Right atrium auricular region (tissue), 2 donors: ENCODE data around the gene FLT4. TPM values are rescaled to one million over a fixed set of nuclear protein-coding genes. Genes with fewer than 3 reads are reported as not detected.

Source experiments
- DNase-seq: peaks from one replicate; pipeline ENCODE4 v3.0.0-alpha.2; 2019; ENCODE audit warnings: low spot score
- H3K27ac ChIP-seq, 2 donors: fragments of 200-600 bp; sonication (generic); 1 replicate in 1 of 2; 2 replicates in 1 of 2; pipeline ENCODE4 v1.5.1; 2016 to 2019
- H3K27me3 ChIP-seq, 2 donors: fragments of 200-600 bp; sonication (generic); one replicate each; pipeline versions ENCODE4 v1.5.1 to v1.6.0; 2017 to 2019
- H3K36me3 ChIP-seq: fragments of 200-600 bp; sonication (generic); one replicate; pipeline ENCODE4 v1.5.1; 2016
- H3K4me1 ChIP-seq, 2 donors: fragments of 200-600 bp; sonication (generic); one replicate each; pipeline versions ENCODE4 v1.5.1 to v1.6.0; 2017 to 2019
- H3K4me3 ChIP-seq, 2 donors: fragments of 200-600 bp; sonication (generic); 1 replicate in 1 of 2; 2 replicates in 1 of 2; pipeline ENCODE4 v1.5.1; 2017 to 2019; ENCODE audit warnings: mild to moderate bottlenecking in 1 of 2, moderate library complexity in 1 of 2
- H3K9me3 ChIP-seq, 2 donors: fragments of 200-600 bp; sonication (generic); one replicate each; pipeline ENCODE4 v1.5.1; 2019
- total RNA-seq, 2 donors: library from RNA; depleted of rRNA; stranded (reverse); fragments of >200 nt; gene quantifications; one replicate each; pipeline ENCODE4 v1.1.0, GENCODE V29; 2016
- TF ChIP-seq, protein P1 (sequence below), 2 donors: fragments of 200-600 bp; sonication (generic); IDR thresholded peaks; one replicate each; pipeline ENCODE4 v1.5.1; 2019; ENCODE audit warnings: antibody characterized with exemption in 2 of 2

Gene FLT4
- total RNA-seq, 2 donors from 2014 or later, result 2.0 to 4.2 TPM

DNA sequence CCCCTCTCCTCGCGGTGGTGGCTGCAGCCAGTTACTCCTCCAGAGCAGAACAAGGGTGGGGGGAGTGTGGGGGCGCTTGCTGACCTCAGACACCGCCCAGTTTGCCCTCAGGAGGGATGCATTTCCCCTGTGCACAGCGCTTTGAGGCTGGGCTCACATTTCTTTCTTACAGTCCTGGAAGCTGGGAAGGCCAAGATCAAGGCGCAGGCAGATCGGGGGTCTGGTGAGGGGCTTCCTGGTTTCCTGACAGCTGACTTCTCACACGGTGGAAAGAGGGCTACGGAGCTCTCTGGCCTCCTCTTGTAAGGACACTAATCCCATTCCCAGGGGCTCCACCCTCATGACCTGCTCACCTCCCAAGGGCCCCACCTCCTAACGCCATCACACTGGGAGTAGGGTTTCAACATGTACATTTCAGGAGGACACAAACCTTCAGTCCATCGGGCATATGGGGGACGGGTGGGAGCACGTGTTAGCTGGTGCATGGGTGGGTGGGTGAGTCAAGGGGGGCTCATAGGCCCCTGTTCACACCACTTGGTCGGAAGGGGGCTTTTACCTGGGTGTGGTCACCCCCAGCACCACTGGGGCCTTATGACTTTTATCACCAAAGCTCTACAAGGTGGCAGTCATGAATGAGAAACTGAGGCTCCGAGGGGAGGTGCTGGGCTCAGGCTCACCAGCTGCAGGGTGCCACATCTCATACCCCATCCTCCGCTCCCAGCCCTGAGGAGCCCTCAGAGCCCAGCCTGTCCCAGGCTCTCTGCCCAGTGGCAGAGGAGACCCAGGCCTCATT, 50.4 kb downstream of the FLT4 start:
- no peaks in the 10 kb centered on the region for H3K27me3 ChIP-seq
- TF ChIP-seq, protein P1, sequence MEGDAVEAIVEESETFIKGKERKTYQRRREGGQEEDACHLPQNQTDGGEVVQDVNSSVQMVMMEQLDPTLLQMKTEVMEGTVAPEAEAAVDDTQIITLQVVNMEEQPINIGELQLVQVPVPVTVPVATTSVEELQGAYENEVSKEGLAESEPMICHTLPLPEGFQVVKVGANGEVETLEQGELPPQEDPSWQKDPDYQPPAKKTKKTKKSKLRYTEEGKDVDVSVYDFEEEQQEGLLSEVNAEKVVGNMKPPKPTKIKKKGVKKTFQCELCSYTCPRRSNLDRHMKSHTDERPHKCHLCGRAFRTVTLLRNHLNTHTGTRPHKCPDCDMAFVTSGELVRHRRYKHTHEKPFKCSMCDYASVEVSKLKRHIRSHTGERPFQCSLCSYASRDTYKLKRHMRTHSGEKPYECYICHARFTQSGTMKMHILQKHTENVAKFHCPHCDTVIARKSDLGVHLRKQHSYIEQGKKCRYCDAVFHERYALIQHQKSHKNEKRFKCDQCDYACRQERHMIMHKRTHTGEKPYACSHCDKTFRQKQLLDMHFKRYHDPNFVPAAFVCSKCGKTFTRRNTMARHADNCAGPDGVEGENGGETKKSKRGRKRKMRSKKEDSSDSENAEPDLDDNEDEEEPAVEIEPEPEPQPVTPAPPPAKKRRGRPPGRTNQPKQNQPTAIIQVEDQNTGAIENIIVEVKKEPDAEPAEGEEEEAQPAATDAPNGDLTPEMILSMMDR (IDR thresholded peaks at IDR 0.05), result no peak
- no peak overlapping the region for H3K4me3 ChIP-seq
- H3K27ac ChIP-seq, result no peak overlapping the region
- no peaks in the 10 kb centered on the region for H3K9me3 ChIP-seq
- no peak for DNase-seq
- H3K36me3 ChIP-seq, result no peaks in the 10 kb centered on the region
- no peaks in the 10 kb centered on the region for H3K4me1 ChIP-seq

GRCh38 chr5:180598316-180598701, 51.1 kb downstream of the FLT4 start:
- H3K9me3 ChIP-seq, result no peaks in the 10 kb centered on the region
- H3K27ac ChIP-seq, result no peak overlapping the region
- no peak overlapping the region for H3K4me3 ChIP-seq
- no peaks in the 10 kb centered on the region for H3K27me3 ChIP-seq
- no peaks in the 10 kb centered on the region for H3K36me3 ChIP-seq
- H3K4me1 ChIP-seq, result no peaks in the 10 kb centered on the region
- TF ChIP-seq, protein P1 (IDR thresholded peaks at IDR 0.05), result no peak
- no peak for DNase-seq

DNA sequence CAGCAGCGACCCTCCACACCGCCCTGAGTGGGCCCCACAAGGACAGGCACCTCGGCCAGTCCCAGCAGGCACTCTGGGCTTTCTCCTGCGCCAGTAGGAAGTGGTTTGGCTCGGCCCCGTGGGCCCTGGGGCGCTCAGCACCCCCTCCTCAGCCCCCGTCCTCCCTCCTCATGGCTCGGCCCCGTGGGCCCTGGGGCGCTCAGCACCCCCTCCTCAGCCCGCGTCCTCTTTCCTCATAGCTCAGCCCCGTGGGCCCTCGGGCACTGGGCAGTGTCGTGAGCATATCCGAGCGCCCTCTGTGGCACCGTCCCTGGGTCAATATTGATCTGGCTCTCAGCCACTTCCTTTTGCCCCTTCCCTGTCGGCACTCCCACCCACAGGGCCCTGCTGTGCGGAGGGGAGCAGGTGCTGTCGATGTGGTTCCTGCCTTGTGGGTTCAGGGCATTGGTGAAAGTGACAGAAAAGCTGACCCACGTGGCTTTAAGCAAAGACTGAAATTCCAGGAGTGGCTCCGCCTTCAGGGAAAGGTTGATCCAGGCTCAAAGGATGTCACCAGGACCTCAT, 52.6 kb downstream of the FLT4 start:
- Histone ChIP-seq H3K4me3 (no peak overlapping the region), H3K4me1 (peaks cover 0 to under 1% of the 10 kb centered on the region in 2 donors), H3K9me3 (no peaks in the 10 kb centered on the region), H3K36me3 (no peaks in the 10 kb centered on the region), H3K27me3 (no peaks in the 10 kb centered on the region), H3K27ac (no peak overlapping the region)
- no peak for DNase-seq
- TF ChIP-seq, protein P1 (IDR thresholded peaks at IDR 0.05), result no peak

- Histone ChIP-seq H3K27ac (no peak overlapping the region), H3K4me1 (peaks cover 0 to 6% of the 10 kb centered on the region in 2 donors), H3K27me3 (peaks cover 0 to 3% of the 10 kb centered on the region in 2 donors), H3K9me3 (no peaks in the 10 kb centered on the region), H3K4me3 (no peak overlapping the region), H3K36me3 (no peaks in the 10 kb centered on the region)
- TF ChIP-seq, protein P1 (IDR thresholded peaks at IDR 0.05), result no peak
- no peak for DNase-seq
Observed at GRCh38 chr5:180596115-180596667, 53.2 kb downstream of the FLT4 start.

DNA sequence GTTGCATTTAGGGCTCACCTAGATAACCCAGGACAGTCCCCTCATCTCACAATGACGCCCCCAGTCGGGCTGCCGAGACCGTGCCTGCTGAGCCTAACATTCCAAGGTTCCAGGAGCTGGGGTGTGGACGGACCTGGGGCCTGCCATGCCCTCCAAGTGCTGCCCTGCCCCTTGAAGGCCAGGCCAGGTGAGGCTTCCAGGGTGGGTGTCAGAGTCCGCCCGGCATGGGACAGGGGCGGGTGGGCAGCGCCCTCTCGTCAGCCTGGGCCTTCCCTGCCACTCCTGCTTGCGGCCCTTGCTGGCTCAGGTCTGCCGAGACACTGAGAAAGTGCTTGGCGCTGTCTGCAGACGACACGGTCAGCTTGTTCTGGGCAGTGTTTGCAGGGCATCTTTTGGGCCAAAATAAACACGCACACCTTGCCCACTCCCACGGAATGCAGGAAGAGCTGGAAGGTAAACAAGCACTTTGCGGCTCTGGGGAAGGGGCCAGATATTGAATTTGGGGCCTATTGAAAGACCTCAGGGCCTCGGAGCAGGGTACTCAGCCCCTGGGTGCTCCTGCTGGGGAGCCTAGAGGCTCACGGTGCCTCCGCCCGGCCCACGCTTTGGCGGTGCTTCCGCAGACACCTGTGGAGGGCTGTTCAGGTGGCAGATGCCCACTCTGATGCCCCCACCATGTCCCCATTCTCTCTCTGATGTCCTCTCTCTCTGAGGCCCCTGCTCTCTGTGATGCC, 53.9 kb downstream of the FLT4 start:
- Histone ChIP-seq H3K36me3 (no peaks in the 10 kb centered on the region), H3K27me3 (peaks cover 0 to 10% of the 10 kb centered on the region in 2 donors), H3K4me1 (peaks cover 0 to 13% of the 10 kb centered on the region in 2 donors), H3K27ac (no peak overlapping the region), H3K4me3 (no peak overlapping the region), H3K9me3 (no peaks in the 10 kb centered on the region)
- TF ChIP-seq, protein P1 (IDR thresholded peaks at IDR 0.05), result no peak
- DNase-seq, result no peak
